BLaER1 treated with 17β-estradiol and CSF1 and Interleukin-3, amounts not matched to agents 10 nM and 100 nM (cell line): ENCODE measurements around the gene ABCA4.
A peak's percentile ranks its signal among the peaks of the same experiment; 100 is the strongest.

Experiments used
- H3K27ac ChIP-seq, 11 experiments: shearing (Covaris generic); formaldehyde crosslinking; 2 replicates each; pipeline ENCODE4 v1.8.1; 2022
- H3K27me3 ChIP-seq, 11 experiments: shearing (Covaris generic); formaldehyde crosslinking; 2 replicates each; pipeline ENCODE4 v1.8.1; 2022
- H3K36me3 ChIP-seq, 11 experiments: shearing (Covaris generic); formaldehyde crosslinking; 2 replicates each; pipeline ENCODE4 v1.8.1; 2022
- H3K4me1 ChIP-seq, 10 experiments: shearing (Covaris generic); formaldehyde crosslinking; 2 replicates each; pipeline ENCODE4 v1.8.1; 2022
- H3K4me2 ChIP-seq, 11 experiments: shearing (Covaris generic); formaldehyde crosslinking; 2 replicates each; pipeline ENCODE4 v1.8.1; 2022
- H3K4me3 ChIP-seq, 10 experiments: shearing (Covaris generic); formaldehyde crosslinking; 2 replicates each; pipeline ENCODE4 v1.8.1; 2022
- H3K9ac ChIP-seq, 11 experiments: shearing (Covaris generic); formaldehyde crosslinking; 2 replicates each; pipeline ENCODE4 v1.8.1; 2022
- H3K9me3 ChIP-seq, 11 experiments: shearing (Covaris generic); formaldehyde crosslinking; replicated peaks in 1 of 11; 2 replicates each; pipeline ENCODE4 v1.8.1; 2022
- H4K20me1 ChIP-seq, 11 experiments: shearing (Covaris generic); formaldehyde crosslinking; 2 replicates each; pipeline ENCODE4 v1.8.1; 2022
- Cebpa-rat ChIP-seq, 11 experiments: shearing (Covaris generic); IDR thresholded peaks; 2 replicates each; pipeline ENCODE4 v1.8.1; 2022

Gene ABCA4

DNA sequence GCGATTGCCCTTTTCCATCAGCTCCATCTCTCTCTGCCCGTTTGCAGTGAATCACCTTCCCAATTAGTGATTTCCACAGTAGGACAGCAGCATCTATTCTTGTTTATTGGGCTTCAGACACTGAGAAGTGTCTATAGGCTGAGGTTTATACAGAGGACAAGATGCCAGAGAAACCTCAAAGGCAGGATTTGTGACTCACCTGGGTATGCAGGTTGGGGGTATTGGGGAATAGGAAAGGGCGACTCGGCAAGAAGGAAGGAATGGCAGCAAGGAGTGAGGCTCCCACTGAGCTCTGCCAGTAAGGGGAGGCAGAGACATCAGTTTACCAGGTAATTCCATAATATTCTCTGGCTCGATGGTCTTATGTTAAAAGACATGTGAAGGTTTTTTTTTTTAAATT, 25.3 kb upstream of the ABCA4 start:
- Histone ChIP-seq H3K27me3 (peaks cover 0 to 13% (median 0%) of the 10 kb centered on the region in 11 experiments; a peak in 2 of 22 replicates), H3K9me3 (no peaks in the 10 kb centered on the region), H3K4me1 (peaks cover 0 to 4% (median 0%) of the 10 kb centered on the region in 10 experiments; a peak in 2 of 20 replicates), H3K36me3 (no peaks in the 10 kb centered on the region), H3K9ac (no peak overlapping the region), H4K20me1 (no peaks in the 10 kb centered on the region), H3K4me2 (no peak overlapping the region), H3K4me3 (no peak overlapping the region), H3K27ac (no peak overlapping the region)
- no peak for TF ChIP-seq Cebpa-rat (IDR thresholded peaks at IDR 0.05)

DNA sequence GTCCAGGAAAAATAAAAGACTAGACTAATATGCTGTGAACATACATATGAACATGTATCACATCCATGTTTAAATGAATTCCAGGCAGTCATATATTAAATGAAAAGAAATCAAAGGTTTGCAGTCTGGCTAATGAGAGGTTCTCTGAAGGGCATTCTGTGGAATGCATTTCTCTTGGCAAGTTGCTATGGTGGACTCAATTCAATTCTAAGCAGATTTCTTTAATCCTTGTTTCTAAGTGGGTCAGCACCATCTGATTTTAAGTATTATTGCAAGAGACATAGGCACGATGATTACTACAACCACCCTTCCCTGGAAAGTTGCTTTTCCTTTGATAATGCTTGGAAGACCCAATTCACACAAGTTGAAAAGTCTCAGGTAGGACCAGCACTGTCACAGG, 23.9 kb upstream of the ABCA4 start:
- no peak for TF ChIP-seq Cebpa-rat (IDR thresholded peaks at IDR 0.05)
- no peak overlapping the region for H3K4me3 ChIP-seq
- 0 out of 22 replicates have a peak, but pooled peaks cover 0 to under 1% (median 0%) of the 10 kb centered on the region in 11 experiments for H3K9me3 ChIP-seq
- H3K4me2 ChIP-seq = no peak overlapping the region
- H3K4me1 ChIP-seq = peaks cover 0 to 4% (median 0%) of the 10 kb centered on the region in 10 experiments; a peak in 2 of 20 replicates
- no peaks in the 10 kb centered on the region for H4K20me1 ChIP-seq
- H3K36me3 ChIP-seq = no peaks in the 10 kb centered on the region
- H3K27ac ChIP-seq = no peak overlapping the region
- H3K27me3 ChIP-seq = peaks cover 0 to 13% (median 0%) of the 10 kb centered on the region in 11 experiments; a peak in 2 of 22 replicates
- H3K9ac ChIP-seq = no peak overlapping the region

DNA sequence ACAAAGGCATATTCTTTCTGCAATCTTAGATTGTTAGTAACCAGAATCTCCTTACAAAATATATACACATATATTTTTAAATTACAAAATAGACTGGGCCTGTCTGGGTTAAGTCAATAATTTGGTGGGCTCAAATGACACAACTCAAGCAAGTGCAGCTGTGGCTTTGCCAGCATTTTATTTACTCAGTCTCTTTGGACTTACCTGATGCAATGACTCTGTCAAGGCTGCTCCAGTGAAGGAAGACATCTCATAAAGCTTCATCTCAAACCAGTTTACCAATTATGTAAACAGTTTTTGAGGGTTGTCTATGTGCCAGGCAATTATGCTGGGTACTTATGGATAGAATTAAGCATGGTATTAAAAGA, 22.8 kb upstream of the ABCA4 start:
- no peak overlapping the region for H3K4me3 ChIP-seq
- H3K9me3 ChIP-seq = peaks cover 0 to 11% (median 4%) of the 10 kb centered on the region in 11 experiments; a peak in 2 of 22 replicates
- H3K36me3 ChIP-seq = no peaks in the 10 kb centered on the region
- no peak overlapping the region for H3K27ac ChIP-seq
- H3K27me3 ChIP-seq = peaks cover 0 to 13% (median 0%) of the 10 kb centered on the region in 11 experiments; a peak in 2 of 22 replicates
- peaks cover 0 to 4% (median 0%) of the 10 kb centered on the region in 10 experiments; a peak in 2 of 20 replicates for H3K4me1 ChIP-seq
- H4K20me1 ChIP-seq = no peaks in the 10 kb centered on the region
- no peak for TF ChIP-seq Cebpa-rat (IDR thresholded peaks at IDR 0.05)
- no peak overlapping the region for H3K4me2 ChIP-seq
- H3K9ac ChIP-seq = no peak overlapping the region

DNA sequence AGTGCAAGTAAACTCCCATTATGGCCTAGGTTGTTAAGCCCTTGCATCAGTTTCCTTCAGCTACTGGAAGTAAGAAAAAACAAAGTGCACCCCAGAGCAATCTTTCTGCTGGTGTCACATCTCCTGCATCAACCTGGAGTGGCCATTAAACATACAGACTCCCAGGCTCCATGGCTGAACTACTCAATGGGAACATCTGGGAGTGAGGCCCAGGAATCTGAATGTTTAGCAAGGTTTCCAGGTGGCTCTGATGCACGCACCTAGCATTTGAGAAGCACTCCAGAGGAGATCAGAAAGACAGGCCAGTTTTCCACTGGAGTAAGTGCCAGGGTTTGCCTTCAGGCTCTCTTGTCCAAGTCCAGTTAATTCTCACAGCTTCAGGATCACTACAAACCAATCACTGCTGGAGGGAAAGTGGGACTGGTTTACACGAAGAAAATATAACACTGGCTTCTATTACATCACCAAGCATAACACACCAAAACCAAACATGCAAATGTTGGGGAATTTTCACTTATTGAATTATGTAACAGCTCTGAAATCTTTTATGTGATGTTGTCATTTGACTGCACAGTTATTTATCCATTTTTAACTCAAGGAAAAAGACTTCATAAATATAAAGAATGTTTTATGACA, 22.3 kb upstream of the ABCA4 start:
- no peak overlapping the region for H3K4me2 ChIP-seq
- H3K4me3 ChIP-seq = no peak overlapping the region
- peaks cover 0 to 13% (median 0%) of the 10 kb centered on the region in 11 experiments; a peak in 2 of 22 replicates for H3K27me3 ChIP-seq
- no peak overlapping the region for H3K9ac ChIP-seq
- H3K36me3 ChIP-seq = no peaks in the 10 kb centered on the region
- H3K27ac ChIP-seq = no peak overlapping the region
- TF ChIP-seq Cebpa-rat (IDR thresholded peaks at IDR 0.05) = no peak
- no peaks in the 10 kb centered on the region for H4K20me1 ChIP-seq
- H3K4me1 ChIP-seq = peaks cover 0 to 4% (median 0%) of the 10 kb centered on the region in 10 experiments; a peak in 2 of 20 replicates
- peaks cover 0 to 14% (median 4%) of the 10 kb centered on the region in 11 experiments; a peak in 2 of 22 replicates for H3K9me3 ChIP-seq

DNA sequence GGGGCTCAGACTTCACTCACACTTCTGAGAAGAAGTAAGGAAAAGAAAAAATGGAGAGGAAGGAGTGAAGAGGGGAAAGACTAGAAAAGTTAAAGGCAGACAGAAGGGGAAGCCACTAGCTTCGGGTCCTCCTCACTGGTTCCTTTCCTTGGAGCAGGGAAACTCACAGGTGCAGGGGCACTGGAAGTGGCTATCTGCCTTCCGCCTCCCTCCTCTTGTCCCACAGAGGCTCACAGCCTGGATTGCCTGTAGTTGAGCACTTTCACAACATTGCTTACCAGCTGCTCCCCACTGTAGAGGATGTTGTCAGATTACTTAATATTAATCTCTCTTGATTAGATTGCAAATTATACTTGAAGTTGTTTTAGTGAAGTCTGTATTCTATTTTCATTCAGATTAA, 21.6 kb upstream of the ABCA4 start:
- Histone ChIP-seq H3K4me2 (no peak overlapping the region), H3K27ac (no peak overlapping the region), H3K27me3 (peaks cover 0 to 13% (median 0%) of the 10 kb centered on the region in 11 experiments; a peak in 2 of 22 replicates), H3K4me1 (peaks cover 0 to 4% (median 0%) of the 10 kb centered on the region in 10 experiments; a peak in 2 of 20 replicates), H4K20me1 (no peaks in the 10 kb centered on the region), H3K4me3 (no peak overlapping the region), H3K9ac (no peak overlapping the region), H3K9me3 (peaks cover 0 to 14% (median 4%) of the 10 kb centered on the region in 11 experiments; a peak in 2 of 22 replicates), H3K36me3 (no peaks in the 10 kb centered on the region)
- no peak for TF ChIP-seq Cebpa-rat (IDR thresholded peaks at IDR 0.05)

DNA sequence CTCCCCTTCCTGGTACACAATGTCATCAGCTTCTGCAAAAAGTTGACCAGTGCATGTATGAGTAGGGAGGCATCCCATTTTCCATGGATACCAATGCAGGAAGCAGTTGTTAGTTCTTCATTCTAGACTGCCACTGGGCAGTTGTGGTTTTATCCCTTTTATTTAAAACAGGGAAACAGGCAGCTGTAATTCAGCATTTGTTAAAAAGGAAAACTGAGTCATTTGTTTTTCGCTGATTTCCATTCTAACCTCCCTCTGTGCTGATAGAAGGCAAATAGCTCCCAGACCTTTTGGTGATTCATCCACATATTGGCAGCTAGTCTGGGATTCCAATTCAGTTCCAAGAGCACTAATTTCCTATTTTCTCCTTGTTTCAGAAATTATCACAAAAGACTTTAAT, 21.1 kb upstream of the ABCA4 start:
- peaks cover 0 to 13% (median 0%) of the 10 kb centered on the region in 11 experiments; a peak in 2 of 22 replicates for H3K27me3 ChIP-seq
- H3K9me3 ChIP-seq = peaks cover 0 to 14% (median 4%) of the 10 kb centered on the region in 11 experiments; a peak in 2 of 22 replicates
- peak overlapping the region in 1 of 11 experiments; percentile 9; a peak in 1 of 22 replicates for H3K4me2 ChIP-seq
- no peaks in the 10 kb centered on the region for H4K20me1 ChIP-seq
- TF ChIP-seq Cebpa-rat (IDR thresholded peaks at IDR 0.05) = no peak
- no peak overlapping the region for H3K27ac ChIP-seq
- H3K4me1 ChIP-seq = peaks cover 0 to 4% (median 0%) of the 10 kb centered on the region in 10 experiments; a peak in 2 of 20 replicates
- H3K36me3 ChIP-seq = no peaks in the 10 kb centered on the region
- H3K4me3 ChIP-seq = no peak overlapping the region
- no peak overlapping the region for H3K9ac ChIP-seq

DNA sequence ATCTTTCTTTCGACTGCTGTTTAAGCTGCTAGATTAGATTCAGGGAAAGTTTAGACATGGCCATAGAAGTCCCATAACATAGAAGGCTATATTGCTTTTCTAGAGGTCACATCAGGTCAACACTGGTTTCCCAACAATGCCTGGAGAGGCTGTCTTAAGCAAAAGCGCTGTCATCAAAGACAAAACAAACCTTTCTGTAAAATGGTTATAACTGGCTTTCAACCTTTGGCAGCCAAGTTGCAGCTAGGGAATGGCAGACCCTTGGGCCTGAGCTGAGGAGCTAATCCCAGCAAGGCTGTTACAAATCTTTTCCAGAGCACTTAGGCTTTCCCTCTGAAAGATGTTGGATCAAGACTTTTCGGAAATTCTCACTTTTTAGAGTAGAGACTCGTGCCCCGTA, 11.2 kb upstream of the ABCA4 start:
- no peaks in the 10 kb centered on the region for H4K20me1 ChIP-seq
- no peak overlapping the region for H3K4me2 ChIP-seq
- H3K9me3 ChIP-seq = peaks cover 19 to 26% (median 20%) of the 10 kb centered on the region in 11 experiments
- H3K27me3 ChIP-seq = peaks cover 0 to 34% (median 0%) of the 10 kb centered on the region in 11 experiments; a peak in 4 of 22 replicates
- no peaks in the 10 kb centered on the region for H3K4me1 ChIP-seq
- no peak overlapping the region for H3K4me3 ChIP-seq
- no peak overlapping the region for H3K9ac ChIP-seq
- H3K36me3 ChIP-seq = no peaks in the 10 kb centered on the region
- H3K27ac ChIP-seq = no peak overlapping the region
- TF ChIP-seq Cebpa-rat (IDR thresholded peaks at IDR 0.05) = no peak

DNA sequence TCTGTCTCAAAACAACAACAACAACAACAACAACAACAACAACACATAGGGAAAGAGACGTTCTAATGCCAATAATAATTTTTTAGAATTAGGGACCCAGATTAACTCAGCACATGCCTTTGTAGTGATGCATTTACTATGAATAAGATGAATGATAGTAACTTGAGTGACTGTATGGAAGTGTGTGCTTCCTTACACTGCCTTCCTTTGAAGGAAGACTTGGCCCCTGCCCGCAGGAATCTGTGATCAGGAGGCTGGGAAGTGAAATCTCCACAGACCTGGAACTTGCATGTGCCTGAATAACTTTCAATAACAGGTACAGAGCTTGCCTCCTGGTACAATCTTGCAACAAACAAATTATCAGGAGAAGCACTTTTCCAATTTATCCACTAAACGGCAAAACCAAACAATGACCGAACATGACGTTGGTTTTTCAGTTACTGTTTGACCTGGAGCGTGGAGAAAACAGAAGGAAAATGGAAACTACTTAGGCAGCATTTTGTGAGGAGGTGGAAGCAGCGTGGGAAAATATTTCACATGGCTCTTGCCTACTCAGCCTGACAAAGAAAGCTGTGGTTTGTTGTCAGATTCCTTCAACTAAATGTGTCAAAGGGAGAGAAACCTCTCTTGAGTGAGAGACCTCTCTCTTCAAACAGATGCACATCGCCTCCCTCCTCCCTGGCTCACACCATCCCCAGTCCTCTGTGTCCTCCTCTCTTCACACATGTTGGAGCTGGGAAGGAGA, 10.1 kb upstream of the ABCA4 start:
- Histone ChIP-seq H3K9ac (no peak overlapping the region), H3K36me3 (no peaks in the 10 kb centered on the region), H4K20me1 (no peaks in the 10 kb centered on the region), H3K4me1 (no peaks in the 10 kb centered on the region), H3K4me3 (no peak overlapping the region), H3K9me3 (peaks cover 19 to 26% (median 20%) of the 10 kb centered on the region in 11 experiments), H3K4me2 (no peak overlapping the region), H3K27me3 (peaks cover 0 to 40% (median 0%) of the 10 kb centered on the region in 11 experiments; a peak in 4 of 22 replicates), H3K27ac (no peak overlapping the region)
- TF ChIP-seq Cebpa-rat (IDR thresholded peaks at IDR 0.05) = no peak

DNA sequence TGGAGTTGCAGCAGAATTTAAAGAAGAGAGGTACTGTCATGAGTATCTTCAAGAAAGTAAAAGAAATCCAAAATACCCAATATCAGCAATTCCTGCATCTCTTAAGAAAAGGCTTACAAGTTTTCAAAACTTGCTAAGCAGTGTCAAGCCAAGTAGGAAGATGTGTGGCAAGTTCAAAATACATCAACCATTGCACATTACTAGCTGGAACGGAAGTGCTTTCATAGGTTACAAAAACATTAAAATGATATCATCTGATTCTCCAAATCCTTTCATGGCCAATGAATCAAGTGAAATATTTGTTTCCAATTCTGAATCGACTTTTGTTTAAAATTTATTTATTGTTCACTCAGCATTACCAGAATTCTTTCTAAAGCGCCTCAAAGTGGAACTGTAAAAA, 5.7 kb upstream of the ABCA4 start:
- Histone ChIP-seq H3K27ac (no peak overlapping the region), H3K4me1 (no peaks in the 10 kb centered on the region), H4K20me1 (no peaks in the 10 kb centered on the region), H3K36me3 (no peaks in the 10 kb centered on the region), H3K9ac (no peak overlapping the region), H3K4me2 (no peak overlapping the region), H3K4me3 (no peak overlapping the region), H3K9me3 (no peaks in the 10 kb centered on the region), H3K27me3 (peaks cover 0 to 66% (median 0%) of the 10 kb centered on the region in 11 experiments; a peak in 5 of 22 replicates)
- no peak for TF ChIP-seq Cebpa-rat (IDR thresholded peaks at IDR 0.05)
